Measurements from ENCODE around the gene ZIC2.

The ZIC2 gene

DNA sequence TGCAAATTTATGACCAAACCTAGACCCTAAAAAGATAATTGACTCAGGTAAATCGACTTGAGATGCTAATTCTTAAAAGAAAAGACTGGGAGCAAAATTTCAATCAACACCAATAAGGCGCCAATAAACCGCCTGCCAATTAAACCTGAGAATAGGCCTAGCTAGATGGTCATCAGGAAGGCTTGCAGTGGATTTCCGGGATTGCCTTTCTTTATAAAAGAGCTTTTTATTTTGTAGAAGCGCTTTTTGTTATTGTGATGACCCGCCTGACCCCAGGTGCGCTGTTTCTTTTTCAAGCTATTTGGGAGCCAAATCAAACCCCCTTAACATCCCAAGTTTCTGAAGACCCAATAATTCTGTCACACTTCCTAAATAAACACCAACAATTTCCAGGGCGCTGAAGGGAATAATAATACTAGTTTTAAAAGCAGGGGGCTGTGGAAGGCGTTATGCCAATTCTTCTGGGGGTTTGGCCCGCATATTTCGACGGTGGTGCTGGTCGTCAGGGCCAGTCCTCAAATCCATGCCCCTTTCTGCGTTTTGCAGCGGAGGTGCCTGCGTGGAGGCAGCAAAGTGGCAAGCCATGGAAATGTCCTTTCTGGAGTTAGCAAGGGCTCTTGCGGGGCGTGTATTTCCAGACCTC, 7.2 kb upstream of the ZIC2 start:
- DNase-seq (ENCODE audit: low read depth): no peak

GRCh38 chr13:99974939-99975561, 6.5 kb upstream of the ZIC2 start:
- DNase-seq (ENCODE audit: low read depth): no peak

DNA sequence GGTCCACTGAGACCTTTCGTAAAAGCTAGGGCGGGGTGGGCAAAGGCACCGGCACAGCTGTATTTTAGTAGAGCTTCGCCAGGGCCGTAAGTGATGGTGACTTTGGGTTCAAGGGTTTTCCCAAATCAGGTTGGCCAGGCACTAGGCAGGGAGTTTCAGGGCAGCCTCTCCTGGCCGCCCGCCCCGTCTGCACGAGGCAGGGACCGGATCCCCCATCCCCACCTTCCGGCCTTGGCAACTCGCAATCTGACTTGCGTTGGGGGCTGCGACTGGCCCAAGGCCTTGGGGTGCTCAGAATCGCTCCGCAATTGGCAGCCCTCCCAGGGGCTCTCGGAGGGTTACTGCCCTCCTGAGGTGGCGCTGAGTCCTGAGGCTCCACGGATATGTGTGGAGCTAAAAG, 6.0 kb upstream of the ZIC2 start:
- DNase-seq (ENCODE audit: low read depth): no peak

DNA sequence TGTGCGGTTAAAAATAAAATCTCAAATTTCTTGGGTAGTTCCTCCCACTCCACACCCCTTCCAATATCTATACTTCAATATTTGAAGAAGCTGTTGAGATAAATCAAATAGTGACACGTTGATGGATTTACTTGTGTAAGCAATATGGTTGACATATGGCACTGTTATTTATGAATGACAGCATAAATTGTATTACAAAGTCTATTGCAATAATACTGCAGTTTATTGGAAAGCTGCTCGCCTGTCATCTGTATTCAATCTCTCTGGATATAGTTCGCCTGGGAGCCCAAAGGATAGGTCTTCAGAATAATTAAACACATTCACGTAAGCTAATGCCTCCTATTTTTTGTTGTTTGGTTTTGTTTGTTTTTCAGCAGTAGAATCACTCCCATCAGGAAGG, 5.0 kb upstream of the ZIC2 start:
- DNase-seq (ENCODE audit: low read depth): no peak

- DNase-seq (ENCODE audit: low read depth): no peak
Observed at GRCh38 chr13:99977334-99977911, 4.2 kb upstream of the ZIC2 start.

- no peak for DNase-seq (ENCODE audit: low read depth)
Observed at GRCh38 chr13:99977912-99978798, 3.4 kb upstream of the ZIC2 start.

GRCh38 chr13:99978799-99979452, 2.7 kb upstream of the ZIC2 start:
- no peak for DNase-seq (ENCODE audit: low read depth)

DNA sequence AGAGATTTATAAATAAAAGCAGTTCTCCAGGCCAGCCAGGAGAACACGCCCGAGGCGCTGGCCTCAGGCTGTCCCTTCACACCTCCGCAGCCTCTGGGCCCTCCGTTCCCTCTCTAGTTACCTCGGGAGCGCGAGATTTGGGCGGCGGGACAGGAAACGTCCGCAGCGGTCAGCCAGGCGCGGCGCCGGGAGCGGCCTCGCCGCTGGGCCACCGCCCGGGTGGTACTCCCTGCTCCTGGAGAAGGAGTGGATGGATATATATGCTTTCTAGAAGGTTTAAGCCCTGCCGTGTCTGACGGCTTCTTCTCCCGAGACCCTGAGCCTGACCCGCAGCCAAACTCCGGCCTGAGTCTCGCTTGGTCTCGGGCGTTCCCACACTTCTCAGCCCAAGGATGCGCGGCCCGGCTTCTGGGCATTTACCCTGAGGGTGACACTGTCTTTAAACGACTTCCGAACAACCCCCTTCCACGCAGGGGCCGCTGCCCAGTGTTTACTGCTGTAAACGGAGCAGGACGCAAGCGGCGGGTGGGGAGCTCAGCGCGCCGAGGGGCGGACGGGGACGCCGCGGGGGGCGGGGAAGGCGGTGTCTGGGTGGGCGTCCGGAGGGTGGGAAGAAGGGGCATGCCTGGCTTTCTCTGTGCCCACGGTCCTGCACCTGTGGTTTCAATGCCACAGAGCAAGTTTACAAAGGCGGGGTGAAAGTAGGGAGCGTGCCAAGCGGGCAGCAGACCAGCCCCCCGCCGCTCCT, 2.0 kb upstream of the ZIC2 start:
- no peak for DNase-seq (ENCODE audit: low read depth)

GRCh38 chr13:99980201-99980823, 1.3 kb upstream of the ZIC2 start:
- DNase-seq (ENCODE audit: low read depth): peak; percentile 31

- DNase-seq (ENCODE audit: low read depth): peak; percentile 35
Observed at GRCh38 chr13:99980824-99981734, 505 bp upstream of the ZIC2 start.

DNA sequence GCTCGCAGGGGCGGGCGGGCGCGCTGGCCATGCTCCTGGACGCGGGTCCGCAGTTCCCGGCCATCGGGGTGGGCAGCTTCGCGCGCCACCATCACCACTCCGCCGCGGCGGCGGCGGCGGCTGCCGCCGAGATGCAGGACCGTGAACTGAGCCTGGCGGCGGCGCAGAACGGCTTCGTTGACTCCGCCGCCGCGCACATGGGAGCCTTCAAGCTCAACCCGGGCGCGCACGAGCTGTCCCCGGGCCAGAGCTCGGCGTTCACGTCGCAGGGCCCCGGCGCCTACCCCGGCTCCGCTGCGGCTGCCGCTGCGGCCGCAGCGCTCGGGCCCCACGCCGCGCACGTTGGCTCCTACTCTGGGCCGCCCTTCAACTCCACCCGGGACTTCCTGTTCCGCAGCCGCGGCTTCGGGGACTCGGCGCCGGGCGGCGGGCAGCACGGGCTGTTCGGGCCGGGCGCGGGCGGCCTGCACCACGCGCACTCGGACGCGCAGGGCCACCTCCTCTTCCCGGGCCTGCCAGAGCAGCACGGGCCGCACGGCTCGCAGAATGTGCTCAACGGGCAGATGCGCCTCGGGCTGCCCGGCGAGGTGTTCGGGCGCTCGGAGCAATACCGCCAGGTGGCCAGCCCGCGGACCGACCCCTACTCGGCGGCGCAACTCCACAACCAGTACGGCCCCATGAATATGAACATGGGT, 599 bp downstream of the ZIC2 start:
- DNase-seq (ENCODE audit: low read depth): no peak

- no peak for DNase-seq (ENCODE audit: low read depth)
Observed at GRCh38 chr13:99982731-99983498, 1.3 kb downstream of the ZIC2 start.

DNA sequence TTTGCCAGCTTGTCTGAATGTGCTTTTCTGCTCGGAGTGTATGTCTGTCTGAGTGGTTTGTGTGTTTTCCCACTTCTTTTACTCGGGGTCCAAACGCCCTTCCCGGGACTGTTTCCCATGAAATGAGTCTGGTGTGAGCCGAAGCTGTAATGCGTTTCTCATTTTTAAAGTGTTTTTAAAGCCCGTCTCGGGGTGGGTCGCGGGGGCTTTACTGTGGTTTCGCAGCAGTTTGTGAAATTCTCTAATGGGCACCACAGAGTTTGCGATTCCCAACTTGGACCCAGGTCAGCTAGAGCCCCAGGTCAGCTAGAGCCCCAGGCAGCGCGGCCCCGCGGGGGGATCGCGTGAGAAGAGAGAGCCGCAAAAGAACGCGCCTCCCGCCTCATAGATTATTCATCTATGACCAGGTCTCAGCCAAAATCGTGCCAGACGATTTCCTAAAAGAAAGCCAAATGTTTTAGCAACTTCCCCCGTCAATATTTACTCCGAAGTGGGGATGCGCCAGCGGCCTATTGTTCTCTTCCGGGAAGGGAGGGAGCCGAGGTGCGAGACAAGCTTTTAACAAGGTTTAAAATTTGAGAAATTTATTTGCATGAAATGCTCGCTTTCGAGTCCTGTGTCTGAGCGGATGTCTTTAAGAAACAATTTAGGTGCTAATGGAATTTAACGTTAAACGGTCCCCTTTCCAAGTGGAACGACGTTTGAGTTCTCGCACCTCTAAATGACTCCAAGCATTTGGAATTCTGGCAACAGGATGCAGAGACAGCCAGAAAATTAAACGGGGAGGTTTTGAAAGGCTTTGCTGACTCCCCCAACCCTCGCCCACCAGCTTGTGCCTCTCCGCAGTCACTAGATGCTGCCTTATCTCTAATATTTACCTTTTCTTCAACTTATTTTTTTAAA, 2.2 kb downstream of the ZIC2 start:
- no peak for DNase-seq (ENCODE audit: low read depth)

GRCh38 chr13:99984461-99985240, 3.1 kb downstream of the ZIC2 start:
- no peak for DNase-seq (ENCODE audit: low read depth)

- DNase-seq (ENCODE audit: low read depth): no peak
Observed at GRCh38 chr13:99985241-99985874, 3.8 kb downstream of the ZIC2 start.

DNA sequence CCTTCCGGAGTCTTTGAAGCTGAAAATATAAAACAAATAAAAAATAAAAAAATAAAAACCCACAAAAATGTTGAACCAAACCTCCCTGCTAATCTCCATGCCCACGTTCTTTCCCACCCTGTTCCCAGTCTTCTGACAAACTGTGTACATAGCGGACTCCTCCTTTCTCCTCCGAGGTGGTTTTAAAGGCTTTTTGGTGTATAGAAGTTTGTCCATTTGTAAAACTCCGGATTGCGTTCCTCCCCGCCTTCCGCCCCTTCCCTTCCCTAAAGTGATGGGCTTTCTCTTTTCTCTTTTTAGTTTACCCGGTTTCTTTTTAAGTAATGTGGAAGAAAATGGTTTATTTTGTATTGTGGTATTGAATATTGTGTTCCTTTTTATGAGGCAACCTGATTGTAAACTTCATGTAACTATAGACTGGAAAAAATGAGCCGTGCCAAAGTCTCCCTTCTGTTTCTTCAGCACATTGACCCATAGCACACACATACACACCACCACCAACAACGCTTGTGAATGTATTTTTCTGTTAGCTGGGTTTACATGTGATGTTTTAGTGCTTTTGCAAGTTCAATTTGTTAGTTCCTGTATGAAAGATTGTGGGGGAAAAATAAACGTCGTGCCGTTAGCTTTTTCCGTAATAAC, 4.4 kb downstream of the ZIC2 start:
- DNase-seq (ENCODE audit: low read depth): no peak

Data from fibroblast of the conjunctiva (primary cell).